Right cardiac atrium (tissue), 5 donors: ENCODE measurements around the gene ICE1. TPM values are rescaled to one million over a fixed set of nuclear protein-coding genes. Genes with fewer than 3 reads are reported as not detected.
A peak's percentile ranks its signal among the peaks of the same experiment; 100 is the strongest.
"Not testable (repeated sequence)": the region's sequence is repeated elsewhere in the genome, so short reads cannot be mapped to it uniquely, and the experiment has no call there.

Experiments used
- ATAC-seq, 2 donors: fragments of 200-7000 bp; cut with Tn5 transposase; one replicate each; pipeline versions ENCODE4 v1.8.0 to v1.9.1; 2020; ENCODE audit warnings: moderate library complexity in 2 of 2, mild to moderate bottlenecking in 1 of 2
- DNase-seq, 3 donors: peaks; one replicate each; pipeline ENCODE4 v3.0.0-alpha.2; 2020
- H3K27ac ChIP-seq: one replicate; pipeline ENCODE4 v1.5.1; 2013; ENCODE audit warnings: mild to moderate bottlenecking, low read length, control low read depth, moderate library complexity
- H3K27me3 ChIP-seq: one replicate; pipeline ENCODE4 v1.6.1; 2013; ENCODE audit not compliant: control insufficient read depth, insufficient read depth
- H3K4me1 ChIP-seq: one replicate; pipeline ENCODE4 v1.6.1; 2013; ENCODE audit warnings: low read length; ENCODE audit not compliant: control insufficient read depth, insufficient read depth
- H3K4me3 ChIP-seq: one replicate; pipeline ENCODE4 v1.5.1; 2013; ENCODE audit warnings: low read length, control low read depth
- H3K9me3 ChIP-seq: one replicate; pipeline ENCODE4 v1.6.1; 2013; ENCODE audit warnings: low read length; ENCODE audit not compliant: control insufficient read depth
- WGBS: extraction: QIAGEN DNeasy Blood & Tissue Kit; methylation state at CpG from one replicate; pipeline ENCODE4 v1.1.7; 2013; 5-methylcytosine and 5-hydroxymethylcytosine counted together
- intact Hi-C, 4 donors: fragments of 100-400 bp; cut with DNase I; formaldehyde crosslinking; loops; one replicate each; pipeline versions ENCODE4 v1.11.0 to v1.14.0; 2022 to 2023
- polyA plus RNA-seq: library from polyadenylated mRNA; stranded (reverse); fragments of 200-250 nt; gene quantifications from one replicate; pipeline ENCODE4 v1.2.3, GENCODE V29; 2013
- total RNA-seq, 4 donors: library from RNA; stranded (reverse); fragmentation: NEBNext Ultra II Directional; extraction: Animal tissue kit (Norgen Biotek cat#: 25700); gene quantifications; one replicate each; pipeline ENCODE4 v1.2.1, GENCODE V29; 2021
- donor health status: healthy with polysubstance abuse.
- donor health status: DM: no; HTN: yes; CAD: no.
- donor health status: DM: no; HTN: no; CAD: no.
- donor health status: DM: no; HTN: yes; CAD: no; lungs with severe emphysema.
- donor health status: DM: yes; HTN: yes; CAD: no.

ICE1 gene
- total and polyA plus RNA-seq, 5 donors, result 5.6 to 19.5 (median 18.0) TPM

DNA sequence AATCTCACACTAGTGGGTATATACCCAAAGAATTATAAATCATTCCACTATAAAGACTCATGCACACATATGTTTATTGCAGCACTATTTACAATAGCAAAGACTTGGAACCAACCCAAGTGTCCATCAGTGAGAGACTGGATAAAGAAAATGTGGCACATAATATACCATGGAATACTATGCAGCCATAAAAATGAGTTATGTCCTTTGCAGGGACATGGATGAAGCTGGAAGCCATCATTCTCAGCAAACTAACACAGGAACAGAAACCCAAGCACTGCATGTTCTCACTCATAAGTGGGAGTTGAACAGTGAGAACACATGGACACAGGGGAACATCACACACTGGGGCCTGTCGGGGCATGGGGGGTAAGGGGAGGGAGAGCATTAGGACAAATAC, 57.1 kb downstream of the ICE1 start:
- intact Hi-C loops, ATAC-seq, H3K4me3 ChIP-seq, H3K9me3 ChIP-seq, H3K4me1 ChIP-seq, H3K27me3 ChIP-seq, DNase-seq, H3K27ac ChIP-seq: not testable (repeated sequence)
- 98% methylated on average over 1 of the region's 1 CpG for WGBS

GRCh38 chr5:5480481-5481111, 58.1 kb downstream of the ICE1 start:
- H3K4me3 ChIP-seq, result no peak overlapping the region
- WGBS, result 91% methylated on average over 8 of the region's 8 CpGs
- H3K27me3 ChIP-seq, result no peaks in the 10 kb centered on the region
- no peak for ATAC-seq
- no peak overlapping the region for H3K27ac ChIP-seq
- H3K9me3 ChIP-seq, result no peaks in the 10 kb centered on the region
- H3K4me1 ChIP-seq, result no peaks in the 10 kb centered on the region
- intact Hi-C loops, result no loop called here
- no peak for DNase-seq

GRCh38 chr5:5481206-5481605, 58.7 kb downstream of the ICE1 start:
- ATAC-seq (no peak), DNase-seq (no peak)
- Histone ChIP-seq H3K4me3 (no peak overlapping the region), H3K27me3 (no peaks in the 10 kb centered on the region), H3K9me3 (no peaks in the 10 kb centered on the region), H3K4me1 (no peaks in the 10 kb centered on the region), H3K27ac (no peak overlapping the region)
- intact Hi-C loops, result no loop called here
- 91% methylated on average over 3 of the region's 3 CpGs for WGBS

DNA sequence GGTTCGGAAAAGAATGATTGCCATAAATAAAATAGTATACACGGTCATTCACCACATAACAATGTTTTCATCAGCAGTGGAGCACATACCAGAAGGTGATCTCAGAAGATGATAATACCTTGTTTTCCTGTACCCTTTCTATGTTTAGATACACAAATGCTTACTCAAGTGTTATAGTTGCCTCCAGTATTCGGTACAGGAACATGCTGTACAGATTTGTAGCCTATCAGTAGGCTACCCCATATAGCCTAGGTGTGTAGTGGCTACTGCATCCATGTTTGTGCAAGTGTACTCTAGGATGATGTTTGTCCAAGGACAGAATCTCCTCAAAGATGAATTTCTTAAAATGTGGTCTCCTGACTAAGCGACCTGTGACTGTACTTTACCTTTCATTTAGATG, 59.2 kb downstream of the ICE1 start:
- H3K4me3 ChIP-seq, result no peak overlapping the region
- DNase-seq (no peak), ATAC-seq (no peak)
- intact Hi-C loops, result no loop called here
- H3K27ac ChIP-seq, result no peak overlapping the region
- H3K4me1 ChIP-seq, result no peaks in the 10 kb centered on the region
- no peaks in the 10 kb centered on the region for H3K27me3 ChIP-seq
- no peaks in the 10 kb centered on the region for H3K9me3 ChIP-seq
- WGBS, result 87% methylated on average over 4 of the region's 4 CpGs

GRCh38 chr5:5483350-5483749, 60.9 kb downstream of the ICE1 start:
- Histone ChIP-seq H3K4me3 (no peak overlapping the region), H3K27ac (no peak overlapping the region), H3K27me3 (no peaks in the 10 kb centered on the region), H3K9me3 (peaks cover 3% of the 10 kb centered on the region), H3K4me1 (no peaks in the 10 kb centered on the region)
- WGBS, result 96% methylated on average over 2 of the region's 2 CpGs
- intact Hi-C loops, result no loop called here
- ATAC-seq (no peak), DNase-seq (no peak)

- no peak overlapping the region for H3K27ac ChIP-seq
- no peak for ATAC-seq
- intact Hi-C loops, result no loop called here
Observed at GRCh38 chr5:5483880-5484598, 61.6 kb downstream of the ICE1 start.

GRCh38 chr5:5486122-5486521, 63.6 kb downstream of the ICE1 start:
- intact Hi-C loops, result no loop called here
- 80% methylated on average over 3 of the region's 3 CpGs for WGBS

More at GRCh38 chr5:5483880-5484598, 61.6 kb downstream of the ICE1 start:
- Histone ChIP-seq H3K4me3 (no peak overlapping the region), H3K4me1 (no peaks in the 10 kb centered on the region), H3K9me3 (peaks cover 3% of the 10 kb centered on the region), H3K27me3 (no peaks in the 10 kb centered on the region)
- WGBS, result 81% methylated on average over 5 of the region's 5 CpGs
- DNase-seq, result no peak

DNA sequence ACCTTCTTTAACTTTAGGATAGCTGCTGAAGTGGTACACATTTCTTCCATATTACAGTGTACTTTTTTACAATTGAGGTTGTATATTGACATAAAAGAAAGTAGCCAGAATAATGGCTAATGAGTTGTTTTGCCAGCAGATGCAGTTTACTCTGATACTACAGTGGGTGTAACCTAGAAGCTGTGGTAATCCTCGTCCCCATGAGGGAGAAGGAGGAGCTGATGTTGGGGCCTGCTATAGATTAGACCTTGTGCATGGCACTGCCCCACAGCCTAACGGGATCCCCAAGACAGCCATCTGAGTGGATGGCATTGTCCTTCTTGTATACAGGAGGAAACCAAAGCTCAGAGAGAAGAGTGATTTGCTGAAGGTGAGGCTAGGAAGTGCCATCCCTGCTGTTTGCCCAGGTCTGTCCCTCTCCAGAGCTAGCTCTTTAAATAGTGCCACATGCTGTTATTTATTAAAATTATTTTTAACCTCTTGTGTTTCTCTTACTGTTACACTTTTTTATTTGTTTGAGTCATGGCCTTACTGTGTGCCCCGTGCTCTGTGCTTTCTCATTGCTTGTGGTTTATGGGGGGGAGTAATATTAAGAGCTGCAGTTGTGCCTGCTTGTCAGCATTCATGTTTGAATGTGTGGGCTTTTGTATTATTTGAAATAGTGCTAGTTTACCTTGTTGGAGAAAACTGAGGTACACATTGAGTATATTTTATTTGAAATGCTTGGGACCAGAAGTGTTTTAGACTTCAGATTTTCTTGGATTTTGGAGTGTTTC, 65.3 kb downstream of the ICE1 start:
- Histone ChIP-seq H3K4me1 (no peaks in the 10 kb centered on the region), H3K27ac (peak overlapping the region; percentile 13), H3K27me3 (no peaks in the 10 kb centered on the region), H3K4me3 (no peak overlapping the region), H3K9me3 (peaks cover 3% of the 10 kb centered on the region)
- no peak for ATAC-seq
- intact Hi-C loops, result no loop called here
- no peak for DNase-seq
- WGBS, result 71% methylated on average over 3 of the region's 3 CpGs

More at GRCh38 chr5:5486122-5486521, 63.6 kb downstream of the ICE1 start:
- Histone ChIP-seq H3K4me3 (no peak overlapping the region), H3K9me3 (peaks cover 3% of the 10 kb centered on the region), H3K4me1 (no peaks in the 10 kb centered on the region), H3K27me3 (no peaks in the 10 kb centered on the region), H3K27ac (no peak overlapping the region)
- ATAC-seq (no peak), DNase-seq (no peak)

- no peak for ATAC-seq
- intact Hi-C loops, result loop anchor here in 3 of 4 donors (5.0 to 10.0 kb wide), 6 partner anchors 304 to 1254 kb away; no protein-coding TSS in a partner anchor
- H3K27ac ChIP-seq, result no peak overlapping the region
- DNase-seq, result no peak
- no peaks in the 10 kb centered on the region for H3K4me1 ChIP-seq
- H3K27me3 ChIP-seq, result no peaks in the 10 kb centered on the region
- H3K9me3 ChIP-seq, result peaks cover 3% of the 10 kb centered on the region
- no peak overlapping the region for H3K4me3 ChIP-seq
- whole genome bisulfite sequencing, result 64% methylated on average over 9 of the region's 9 CpGs
Observed at GRCh38 chr5:5490774-5491347, 68.4 kb downstream of the ICE1 start.

GRCh38 chr5:5492087-5492933, 69.8 kb downstream of the ICE1 start:
- Histone ChIP-seq H3K4me1 (no peaks in the 10 kb centered on the region), H3K4me3 (no peak overlapping the region), H3K27me3 (no peaks in the 10 kb centered on the region), H3K9me3 (peaks cover 3% of the 10 kb centered on the region), H3K27ac (no peak overlapping the region)
- DNase-seq (no peak), ATAC-seq (peak in 1 of 2 donors; percentile 26)
- WGBS, result 23% methylated on average over 12 of the region's 12 CpGs
- intact Hi-C loops, result loop anchor here in 3 of 4 donors (5.0 to 10.0 kb wide), 6 partner anchors 302 to 1252 kb away; no protein-coding TSS in a partner anchor
